ENCODE data around the gene PTPRCAP.

GRCh38 chr11:67438158-67438902 lies 848 bp upstream of the PTPRCAP start:
- TF ChIP-seq MYC (IDR thresholded peaks at IDR 0.05; ENCODE audit: low read depth, low read length) (peak; percentile 60; the same call in 1 of the 2 replicates), POLR2A (IDR thresholded peaks at IDR 0.05; ENCODE audit: extremely low read depth, insufficient read length) (peak; percentile 77)
- TF ChIP-seq, protein P1, sequence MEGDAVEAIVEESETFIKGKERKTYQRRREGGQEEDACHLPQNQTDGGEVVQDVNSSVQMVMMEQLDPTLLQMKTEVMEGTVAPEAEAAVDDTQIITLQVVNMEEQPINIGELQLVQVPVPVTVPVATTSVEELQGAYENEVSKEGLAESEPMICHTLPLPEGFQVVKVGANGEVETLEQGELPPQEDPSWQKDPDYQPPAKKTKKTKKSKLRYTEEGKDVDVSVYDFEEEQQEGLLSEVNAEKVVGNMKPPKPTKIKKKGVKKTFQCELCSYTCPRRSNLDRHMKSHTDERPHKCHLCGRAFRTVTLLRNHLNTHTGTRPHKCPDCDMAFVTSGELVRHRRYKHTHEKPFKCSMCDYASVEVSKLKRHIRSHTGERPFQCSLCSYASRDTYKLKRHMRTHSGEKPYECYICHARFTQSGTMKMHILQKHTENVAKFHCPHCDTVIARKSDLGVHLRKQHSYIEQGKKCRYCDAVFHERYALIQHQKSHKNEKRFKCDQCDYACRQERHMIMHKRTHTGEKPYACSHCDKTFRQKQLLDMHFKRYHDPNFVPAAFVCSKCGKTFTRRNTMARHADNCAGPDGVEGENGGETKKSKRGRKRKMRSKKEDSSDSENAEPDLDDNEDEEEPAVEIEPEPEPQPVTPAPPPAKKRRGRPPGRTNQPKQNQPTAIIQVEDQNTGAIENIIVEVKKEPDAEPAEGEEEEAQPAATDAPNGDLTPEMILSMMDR (IDR thresholded peaks at IDR 0.05; ENCODE audit: low read depth, low read length) = peak; percentile 1

All from NB4 (cell line).